ENCODE results near the gene ELOVL1.

Gene ELOVL1

GRCh38 chr1:43354471-43354870, 13.3 kb downstream of the ELOVL1 start:
- DNase-seq, result no peak

GRCh38 chr1:43352881-43353280, 14.9 kb downstream of the ELOVL1 start:
- peak in 1 of 3 donors; percentile 11 for DNase-seq

GRCh38 chr1:43352351-43352705, 15.5 kb downstream of the ELOVL1 start:
- DNase-seq, result no peak

GRCh38 chr1:43351421-43352350, 16.1 kb downstream of the ELOVL1 start:
- no peak for DNase-seq

GRCh38 chr1:43350976-43351375, 16.8 kb downstream of the ELOVL1 start:
- DNase-seq, result no peak

GRCh38 chr1:43349594-43350306, 18.1 kb downstream of the ELOVL1 start:
- DNase-seq, result no peak

- DNase-seq, result peak in 1 of 3 donors; percentile 14
Measured at GRCh38 chr1:43348809-43349593, 18.8 kb downstream of the ELOVL1 start.

- no peak for DNase-seq
Measured at GRCh38 chr1:43348343-43348808, 19.4 kb downstream of the ELOVL1 start.

- DNase-seq, result no peak
Measured at GRCh38 chr1:43346636-43347035, 21.2 kb downstream of the ELOVL1 start.

- DNase-seq, result peak; percentile 23 to 48 (median 37)
Measured at GRCh38 chr1:43345120-43345519, 22.7 kb downstream of the ELOVL1 start.

GRCh38 chr1:43344267-43344850, 23.5 kb downstream of the ELOVL1 start:
- DNase-seq, result no peak

GRCh38 chr1:43340559-43340958, 27.3 kb downstream of the ELOVL1 start:
- no peak for DNase-seq

- DNase-seq, result no peak
Measured at GRCh38 chr1:43339584-43340232, 28.1 kb downstream of the ELOVL1 start.

GRCh38 chr1:43338001-43338400, 29.8 kb downstream of the ELOVL1 start:
- DNase-seq, result no peak

GRCh38 chr1:43337588-43337987, 30.2 kb downstream of the ELOVL1 start, which contains the start of gene MPL:
Gene MPL, plus strand, starts transcription at chr1:43337818. Its CDS starts 31 bp downstream, at chr1:43337849.
- DNase-seq, result no peak

- DNase-seq, result no peak
Measured at GRCh38 chr1:43334453-43335205, 33.2 kb downstream of the ELOVL1 start.

GRCh38 chr1:43331688-43332087, 36.1 kb downstream of the ELOVL1 start:
- no peak for DNase-seq

GRCh38 chr1:43329995-43330751, 37.6 kb downstream of the ELOVL1 start:
- peak; percentile 93 to 95 (median 94) for DNase-seq

GRCh38 chr1:43327549-43328292, 40.1 kb downstream of the ELOVL1 start:
- no peak for DNase-seq

- no peak for DNase-seq
Measured at GRCh38 chr1:43325381-43325780, 42.4 kb downstream of the ELOVL1 start.

All from suppressor macrophage treated with lipopolysaccharide for 1 hour (primary cell).